Kidney capillary endothelial cell (primary cell): ENCODE data around the gene FAM20C.
"Not testable (repeated sequence)": the region's sequence is repeated elsewhere in the genome, so short reads cannot be mapped to it uniquely, and the experiment has no call there.

Experiments used
- DNase-seq: peaks from one replicate; pipeline ENCODE4 v3.0.0-alpha.2; 2018; ENCODE audit warnings: low spot score

The FAM20C gene

DNA sequence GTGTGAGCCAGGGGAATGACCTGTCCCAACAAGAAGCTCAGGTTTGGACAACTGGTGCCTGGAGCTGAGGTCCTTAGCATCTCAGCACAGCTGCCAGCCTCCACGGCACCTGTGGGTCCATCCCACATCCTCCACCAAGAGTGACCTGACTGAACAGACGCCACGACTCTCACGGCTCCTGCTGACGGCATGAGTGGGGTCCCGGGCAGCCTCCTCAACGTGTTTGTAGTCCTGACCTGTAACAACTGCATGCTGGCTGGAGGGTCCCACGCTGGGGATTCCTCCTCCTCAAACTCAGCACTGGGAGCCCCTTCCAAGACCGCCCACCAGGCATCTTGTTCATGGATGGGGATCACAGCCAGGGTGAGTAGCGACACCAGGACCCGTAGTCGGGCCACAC is 36.2 kb downstream of the FAM20C start:
- no peak for DNase-seq

DNA sequence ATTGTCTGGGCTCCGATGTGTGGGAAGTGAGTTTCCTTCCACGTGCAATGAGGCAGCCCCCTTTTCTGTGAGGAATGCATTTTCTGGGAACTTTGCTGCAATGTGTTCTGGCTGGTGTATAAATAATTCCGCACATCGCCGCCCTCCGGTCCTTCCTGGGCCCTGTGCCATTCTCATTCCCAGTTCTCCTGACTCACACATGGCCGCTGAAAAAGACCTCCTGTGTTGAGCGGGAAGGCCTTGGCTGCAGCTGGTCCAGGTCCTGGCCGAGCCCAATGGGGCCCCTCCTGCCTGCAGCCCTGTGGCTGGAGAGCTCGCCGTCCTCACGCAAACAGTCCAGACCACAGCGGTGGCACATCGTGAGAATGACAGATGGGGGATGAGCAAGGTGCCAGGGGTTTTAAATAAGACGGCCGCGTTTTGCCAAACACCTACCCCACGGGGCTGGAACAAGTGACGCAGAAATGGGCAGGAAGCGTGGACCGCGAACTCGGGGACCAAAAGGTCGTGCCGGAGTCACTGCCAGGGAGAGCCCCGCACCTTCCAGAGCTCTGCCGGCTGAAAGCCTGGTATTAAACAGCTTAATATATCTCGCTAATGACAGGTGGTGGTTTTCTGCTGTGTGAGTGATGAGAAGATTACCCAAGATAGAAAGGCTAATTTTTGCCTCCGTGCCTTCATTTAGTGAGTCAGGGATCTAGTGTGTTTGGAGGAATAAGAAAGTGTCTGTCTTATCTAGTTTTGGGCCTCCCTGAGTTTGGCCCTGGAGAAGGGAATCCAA is 37.0 kb downstream of the FAM20C start:
- no peak for DNase-seq

DNA sequence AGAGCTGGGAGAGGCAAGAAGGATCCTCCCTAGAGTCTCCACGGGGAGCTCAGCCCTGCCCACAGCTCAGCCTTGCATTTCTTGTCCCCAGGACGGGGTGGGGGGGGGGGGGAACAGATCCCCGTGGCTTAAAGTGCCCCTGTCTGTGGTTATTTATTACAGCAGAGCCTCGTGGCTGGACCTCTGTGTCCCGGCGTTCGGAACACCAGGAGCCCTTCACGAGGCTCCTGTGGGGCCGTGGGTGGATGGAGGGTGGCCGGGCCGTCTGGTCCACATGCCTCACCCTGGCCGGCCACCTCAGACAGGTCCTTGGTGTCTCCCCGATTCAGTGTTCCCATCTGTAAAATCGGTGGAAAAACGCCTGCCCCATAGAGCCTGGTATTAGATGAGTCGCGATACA is 37.9 kb downstream of the FAM20C start:
- DNase-seq: no peak

DNA sequence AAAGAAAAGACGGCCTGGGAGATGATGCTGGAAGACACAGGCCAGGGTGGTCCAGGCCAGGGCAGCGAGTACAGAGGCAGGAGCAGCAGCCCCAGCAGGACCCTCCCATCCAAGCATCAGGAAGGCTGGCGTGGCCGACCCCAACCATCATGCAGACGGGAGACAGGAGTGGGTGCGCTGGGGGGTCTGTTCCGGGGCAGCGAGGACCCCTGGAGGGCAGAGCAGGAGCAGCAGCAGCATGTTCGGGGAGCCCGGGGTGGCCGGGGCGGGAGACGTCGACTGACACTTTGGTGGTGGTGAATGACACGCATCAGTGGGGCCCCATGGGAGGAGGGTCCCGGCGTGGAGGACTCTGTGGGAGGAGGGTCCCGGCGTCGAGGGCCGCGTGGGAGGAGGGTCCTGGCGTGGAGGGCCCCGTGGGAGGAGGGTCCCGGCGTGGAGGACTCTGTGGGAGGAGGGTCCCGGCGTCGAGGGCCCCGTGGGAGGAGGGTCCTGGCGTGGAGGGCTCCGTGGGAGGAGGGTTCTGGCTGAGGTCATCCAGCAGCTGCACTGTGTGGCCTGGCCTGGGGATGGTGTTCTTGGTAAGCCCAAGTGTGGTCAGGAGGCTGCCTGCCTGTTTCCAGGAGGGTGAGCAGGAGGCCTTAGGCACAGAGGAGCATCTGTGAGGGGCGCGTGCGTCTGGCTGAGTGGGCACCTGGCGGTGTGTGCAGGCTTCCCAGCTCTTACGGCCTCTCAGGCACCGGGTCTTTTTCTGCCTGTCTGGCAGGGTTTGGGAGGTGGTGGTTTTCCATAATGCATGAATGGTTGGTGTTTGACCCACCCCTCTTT is 38.9 kb downstream of the FAM20C start:
- DNase-seq: no peak

DNA sequence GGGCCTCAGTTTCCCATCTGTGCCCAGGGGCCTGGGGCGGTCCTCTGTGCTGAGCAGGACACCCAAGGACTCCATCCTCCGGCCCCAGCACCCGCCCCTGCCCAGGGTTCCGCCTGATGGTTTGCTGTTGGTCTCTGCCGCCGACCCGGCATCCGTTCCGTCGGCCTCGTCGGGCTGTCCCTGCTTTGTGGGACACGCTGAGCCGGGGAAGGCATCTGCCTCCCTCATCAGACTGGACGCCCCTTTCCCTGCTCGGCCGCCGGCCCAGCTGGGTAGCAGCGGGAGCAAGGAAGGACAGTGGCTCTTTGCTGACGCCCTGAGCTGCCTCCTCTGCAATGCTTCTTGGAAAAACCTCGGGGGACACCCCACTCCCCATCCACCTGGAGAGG is 39.5 kb downstream of the FAM20C start:
- no peak for DNase-seq

DNA sequence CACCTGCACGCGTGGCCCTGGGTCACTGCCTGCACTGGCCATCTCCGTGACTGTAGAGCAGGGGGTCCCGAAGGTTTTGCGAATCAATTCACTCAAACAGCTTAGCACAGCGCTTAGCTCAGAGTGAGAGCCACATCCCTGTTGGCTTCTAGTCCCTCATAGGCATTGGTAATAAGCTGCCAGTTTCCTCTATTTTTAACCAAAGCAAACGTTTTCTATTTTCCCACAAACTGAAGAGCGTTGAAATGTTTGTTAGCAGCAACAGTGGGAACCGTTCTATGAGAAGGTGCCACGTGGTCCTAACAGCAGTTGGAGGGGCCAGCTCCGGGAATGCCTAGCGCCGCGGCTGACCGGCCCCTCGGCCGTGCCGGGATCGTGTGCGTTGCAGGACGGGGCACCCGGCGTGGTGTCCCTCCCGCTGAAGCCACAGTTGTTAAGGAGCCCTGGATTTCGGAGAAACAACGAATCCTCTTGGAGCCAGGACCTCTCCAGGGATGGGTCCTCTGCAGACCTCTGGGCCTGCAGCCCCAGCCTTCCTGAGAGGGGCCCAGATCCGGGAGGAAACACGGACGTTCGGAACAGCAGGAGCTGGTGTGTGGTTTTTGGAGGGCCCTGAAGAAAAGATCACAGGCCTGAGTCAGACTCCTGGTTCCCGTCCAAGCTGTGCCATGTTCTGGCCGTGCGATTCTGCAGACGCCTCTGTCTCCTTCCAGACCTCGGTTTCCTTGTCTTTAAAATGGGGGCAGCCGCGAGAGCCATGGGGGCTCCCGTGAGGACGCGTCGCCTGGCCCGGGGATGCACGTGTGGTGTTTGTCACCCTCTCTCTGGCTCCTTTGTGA is 40.3 kb downstream of the FAM20C start:
- DNase-seq: no peak

DNA sequence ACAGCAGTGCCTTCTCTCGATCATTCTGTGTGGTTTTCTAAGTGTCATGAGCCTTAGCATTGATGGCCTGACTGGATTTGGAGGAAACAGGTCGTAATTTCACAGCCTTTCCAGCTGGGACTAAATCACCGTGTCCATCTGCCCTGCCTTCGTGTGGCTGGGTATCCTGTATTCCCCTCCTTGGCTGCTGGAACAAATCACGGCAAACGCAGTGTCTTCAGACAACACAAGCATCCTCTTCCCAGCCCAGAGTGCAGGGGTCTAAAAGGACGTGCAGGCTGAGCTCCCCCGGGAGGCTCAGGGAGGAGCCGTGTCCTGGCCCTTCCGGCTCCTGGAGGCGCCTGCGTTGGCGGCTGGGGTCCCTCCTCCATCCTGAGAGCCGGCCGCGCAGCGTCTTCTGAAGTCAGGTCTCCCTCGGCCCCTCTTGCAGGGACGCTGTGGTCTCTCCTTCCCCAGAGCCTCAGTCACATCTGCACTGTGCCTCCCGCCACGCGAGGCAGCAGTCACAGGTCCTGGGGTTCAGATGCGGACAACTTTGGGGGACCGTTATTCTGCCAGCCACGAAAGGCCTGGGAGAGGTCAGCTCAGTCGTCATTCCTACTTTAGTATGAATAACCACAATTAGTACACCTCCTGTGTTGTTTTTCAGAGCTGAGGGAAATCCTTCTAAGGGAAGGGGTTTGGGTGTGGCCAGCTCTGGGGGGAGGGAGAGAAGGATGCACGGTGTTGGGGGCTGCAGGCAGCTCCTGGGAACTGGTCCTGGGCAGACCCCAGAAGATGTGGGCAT is 41.1 kb downstream of the FAM20C start:
- DNase-seq: no peak

DNA sequence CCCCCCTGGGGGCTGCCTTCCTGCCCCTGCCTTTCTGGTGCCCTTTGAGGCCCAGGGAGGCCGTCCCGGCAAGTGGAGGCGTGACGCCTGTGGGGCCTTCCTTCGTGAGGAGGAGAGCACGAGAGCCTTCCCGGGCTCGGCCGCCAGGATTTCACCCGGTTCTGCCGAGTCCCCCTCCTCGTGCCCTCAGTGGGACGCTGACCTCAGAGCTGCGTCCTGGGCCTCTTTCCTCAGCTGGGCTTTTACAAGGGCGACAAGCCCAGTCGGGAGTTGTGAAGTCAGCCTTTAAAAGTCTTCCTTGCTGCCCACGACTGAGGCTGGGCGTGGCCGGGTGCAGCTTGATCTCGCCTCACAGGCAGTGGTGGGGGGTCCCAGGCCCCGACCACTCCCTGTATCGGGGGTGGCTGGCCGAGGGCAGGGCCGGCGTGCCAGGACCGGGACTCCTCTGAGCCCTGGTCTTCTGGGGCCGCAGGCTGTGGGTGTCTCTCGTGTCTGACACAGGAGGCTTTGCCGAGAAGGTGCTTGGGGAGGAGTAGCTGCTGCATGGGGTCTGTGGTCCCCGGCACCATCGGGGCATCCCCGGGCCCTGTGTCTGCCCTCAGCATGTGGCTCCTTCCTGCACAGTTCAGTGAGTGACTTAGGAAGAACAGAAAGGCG is 41.8 kb downstream of the FAM20C start:
- DNase-seq: no peak

DNA sequence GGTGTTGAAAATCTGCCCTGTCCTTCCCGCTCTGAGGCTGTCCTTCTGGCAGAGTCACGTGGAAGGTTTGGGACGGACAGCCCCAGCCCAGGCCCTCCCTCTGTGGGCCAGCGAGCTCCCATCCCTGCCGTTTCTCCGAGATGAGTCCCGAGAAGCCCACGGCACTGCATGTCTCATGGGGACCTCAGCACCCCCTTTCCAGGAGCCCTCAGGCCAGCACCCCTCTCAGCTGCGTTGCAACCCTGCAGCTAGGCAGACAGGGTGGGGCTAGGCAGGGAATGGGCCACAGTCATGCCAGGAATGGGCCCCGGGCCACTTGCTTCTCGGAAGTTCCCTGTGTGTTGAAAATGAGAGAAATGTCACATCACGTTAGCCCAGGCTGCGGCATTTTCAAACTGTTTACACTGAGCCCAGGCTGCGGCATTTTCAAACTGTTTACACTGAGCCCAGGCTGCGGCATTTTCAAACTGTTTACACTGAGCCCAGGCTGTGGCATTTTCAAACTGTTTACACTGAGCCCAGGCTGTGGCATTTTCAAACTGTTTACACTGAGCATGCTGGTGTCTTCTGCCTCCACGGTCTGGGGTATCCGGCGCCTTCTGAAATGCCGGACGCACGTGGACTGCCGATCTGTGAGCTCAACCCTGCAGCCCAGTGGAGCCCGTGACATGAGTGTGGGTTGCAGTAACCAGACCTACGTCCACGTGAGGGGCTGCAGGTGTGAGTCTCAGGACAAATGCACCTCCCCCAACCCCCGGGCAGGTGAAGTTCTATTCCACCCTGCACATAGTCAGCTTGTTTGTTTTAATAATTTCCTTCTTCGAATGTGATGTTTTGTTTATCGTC is 42.6 kb downstream of the FAM20C start:
- no peak for DNase-seq

DNA sequence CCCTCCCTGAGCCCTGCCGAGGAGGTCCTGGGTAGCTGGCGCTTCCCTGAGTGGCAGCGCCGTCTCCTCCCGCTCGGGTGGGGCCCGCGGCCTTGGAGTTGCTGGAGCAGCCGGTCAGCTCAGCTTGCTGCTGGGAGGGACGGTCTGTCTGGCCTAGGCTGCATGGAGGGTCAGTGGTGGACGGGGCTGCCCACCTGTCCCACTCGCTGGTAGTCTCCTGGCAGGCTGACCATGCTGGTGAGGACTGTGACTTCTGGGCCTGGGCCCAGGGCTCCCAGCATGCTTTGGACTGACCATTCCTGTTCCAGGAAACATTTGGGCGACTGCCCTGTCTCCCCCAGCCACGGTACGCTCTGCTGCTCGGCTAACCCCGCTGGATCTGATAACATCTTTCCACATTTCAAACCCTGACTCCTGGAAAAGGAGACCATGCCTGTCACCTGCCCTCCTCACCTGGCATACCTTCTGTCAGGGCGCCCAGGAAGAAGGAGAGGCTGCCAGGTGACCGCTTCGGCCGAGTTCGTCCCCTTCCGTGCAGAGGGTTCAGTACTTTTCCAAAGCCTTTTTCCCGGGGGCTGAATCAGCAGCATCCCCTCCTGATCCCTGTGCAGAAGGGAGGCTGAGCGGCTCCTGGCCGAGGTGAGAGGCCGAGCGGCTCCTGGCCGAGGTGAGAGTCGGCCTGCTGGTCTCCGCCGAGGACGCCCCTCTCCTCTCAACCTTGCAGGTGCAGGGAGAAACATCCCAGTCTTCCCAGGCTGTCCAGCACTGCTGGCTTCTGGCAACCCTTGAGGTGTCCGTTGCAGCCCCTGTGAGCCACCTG is 43.4 kb downstream of the FAM20C start:
- DNase-seq: no peak

DNA sequence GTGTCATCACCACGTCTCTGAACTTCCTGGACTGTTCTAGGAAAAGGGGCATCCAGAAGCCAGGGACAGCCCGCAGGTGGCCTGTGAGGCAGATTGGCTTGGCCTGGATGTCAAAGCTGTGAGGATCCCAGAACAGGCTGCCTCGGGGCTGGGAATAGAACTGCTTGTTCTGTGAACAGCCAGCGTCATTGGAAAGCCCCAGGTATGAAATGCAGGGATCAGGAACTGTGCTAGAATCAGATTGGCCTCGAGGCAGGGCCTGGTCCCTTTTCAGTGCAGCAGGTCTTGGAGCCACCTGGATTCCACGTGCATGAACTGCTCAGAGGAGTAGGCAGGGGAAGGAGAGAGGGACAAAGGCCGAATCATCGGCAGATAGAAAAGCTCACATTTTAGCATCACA is 44.6 kb downstream of the FAM20C start:
- DNase-seq: no peak

DNA sequence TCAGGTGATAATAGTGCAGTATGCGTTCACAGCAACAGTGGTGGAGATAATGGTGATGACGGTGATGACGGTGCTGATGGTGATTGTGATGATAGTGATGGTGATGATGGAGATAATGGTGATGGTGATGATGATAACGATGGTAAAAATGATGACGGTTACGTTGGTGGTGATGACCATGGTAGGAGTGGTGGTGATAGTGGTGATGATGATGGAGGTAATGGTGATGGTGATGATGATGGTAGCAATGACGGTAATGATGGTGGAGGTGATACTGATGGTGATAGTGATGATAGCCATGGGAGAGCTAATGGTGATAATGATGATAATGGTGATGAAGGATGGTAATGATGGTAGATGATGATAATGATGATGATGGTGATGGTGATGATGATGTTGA is 45.0 kb downstream of the FAM20C start:
- no peak for DNase-seq

DNA sequence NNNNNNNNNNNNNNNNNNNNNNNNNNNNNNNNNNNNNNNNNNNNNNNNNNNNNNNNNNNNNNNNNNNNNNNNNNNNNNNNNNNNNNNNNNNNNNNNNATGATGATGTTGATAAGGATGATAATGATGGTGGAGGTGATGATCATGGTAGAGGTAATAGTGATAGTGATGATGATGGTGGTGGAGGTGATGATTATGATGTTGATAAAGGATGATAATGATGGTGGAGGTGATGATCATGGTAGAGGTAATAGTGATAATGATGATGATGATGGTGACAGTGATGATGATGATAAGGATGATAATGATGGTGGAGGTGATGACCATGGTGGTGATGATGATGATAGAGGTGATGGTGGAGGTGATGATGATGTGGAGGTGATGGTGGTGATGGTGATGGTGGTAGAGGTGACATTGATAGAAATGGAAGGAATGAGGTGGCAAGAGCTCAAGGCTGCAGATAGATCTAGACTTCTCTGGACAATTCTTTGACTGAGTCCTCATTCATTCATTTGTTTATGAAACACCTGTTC is 47.8 kb downstream of the FAM20C start:
- DNase-seq: no peak

DNA sequence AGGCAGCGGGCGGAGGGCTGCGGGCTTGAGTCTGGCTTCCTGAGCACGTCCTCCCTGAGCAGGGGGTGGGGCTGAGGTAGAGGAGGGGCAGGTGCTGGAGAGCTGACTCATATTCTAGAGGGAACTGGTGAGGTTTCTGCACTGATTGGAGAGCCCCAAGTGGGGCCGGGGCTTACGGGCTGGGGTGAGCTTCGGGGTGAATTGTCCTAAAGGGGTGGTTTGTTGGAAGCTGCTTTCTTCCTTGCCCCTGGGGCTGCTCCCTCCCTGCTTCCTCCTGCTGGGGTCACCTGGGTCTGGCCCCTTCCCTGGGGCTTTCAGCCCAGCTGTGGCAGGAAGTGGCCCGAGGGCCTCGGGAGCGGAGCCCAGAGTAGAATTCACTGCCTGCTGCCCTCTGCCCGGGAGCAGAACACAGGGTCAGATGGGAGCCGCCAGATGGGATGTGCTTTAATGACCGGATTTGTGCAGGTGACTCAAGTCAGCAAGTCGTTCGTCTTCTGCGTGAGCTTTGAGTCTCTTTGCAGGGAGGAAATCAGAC is 48.6 kb downstream of the FAM20C start:
- peak; percentile 11 for DNase-seq

DNA sequence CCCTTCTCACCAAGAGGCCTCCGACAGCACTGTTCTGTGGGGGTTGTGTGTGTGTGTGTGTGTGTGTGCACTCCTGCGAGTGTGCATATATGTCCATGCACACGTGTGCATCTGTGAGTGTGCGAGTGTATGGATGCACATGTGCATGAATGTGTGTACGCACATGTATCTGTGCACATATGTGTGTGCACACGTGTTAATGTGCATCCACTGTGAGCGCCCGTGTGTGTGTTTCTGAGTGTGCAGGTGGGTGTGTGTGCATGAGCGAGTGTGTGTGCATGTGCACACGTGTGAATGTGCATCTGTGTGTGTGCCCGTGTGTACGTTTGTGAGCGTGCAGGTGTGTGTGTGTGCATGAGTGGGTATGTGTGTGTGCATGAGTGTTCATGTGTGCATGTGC is 49.1 kb downstream of the FAM20C start:
- no peak for DNase-seq

DNA sequence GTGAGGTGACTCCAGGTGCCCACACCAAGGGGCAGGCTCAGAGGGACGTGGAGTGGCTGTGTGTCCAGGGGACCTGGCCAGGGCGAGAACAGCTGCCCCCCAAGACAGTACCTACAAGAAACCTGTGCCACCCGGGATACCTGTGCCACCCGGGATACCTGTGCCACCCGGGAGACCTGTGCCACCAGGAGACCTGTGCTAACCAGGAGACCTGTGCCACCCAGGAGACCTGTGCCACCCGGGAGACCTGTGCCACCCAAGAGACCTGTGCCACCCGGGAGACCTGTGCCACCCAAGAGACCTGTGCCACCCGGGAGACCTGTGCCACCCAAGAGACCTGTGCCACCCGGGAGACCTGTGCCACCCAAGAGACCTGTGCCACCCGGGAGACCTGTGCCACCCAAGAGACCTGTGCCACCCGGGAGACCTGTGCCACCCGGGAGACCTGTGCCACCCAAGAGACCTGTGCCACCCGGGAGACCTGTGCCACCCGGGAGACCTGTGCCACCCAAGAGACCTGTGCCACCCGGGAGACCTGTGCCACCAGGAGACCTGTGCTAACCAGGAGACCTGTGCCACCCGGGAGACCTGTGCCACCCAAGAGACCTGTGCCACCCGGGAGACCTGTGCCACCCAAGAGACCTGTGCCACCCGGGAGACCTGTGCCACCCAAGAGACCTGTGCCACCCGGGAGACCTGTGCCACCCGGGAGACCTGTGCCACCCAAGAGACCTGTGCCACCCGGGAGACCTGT is 50.6 kb downstream of the FAM20C start:
- not testable (repeated sequence) for DNase-seq

DNA sequence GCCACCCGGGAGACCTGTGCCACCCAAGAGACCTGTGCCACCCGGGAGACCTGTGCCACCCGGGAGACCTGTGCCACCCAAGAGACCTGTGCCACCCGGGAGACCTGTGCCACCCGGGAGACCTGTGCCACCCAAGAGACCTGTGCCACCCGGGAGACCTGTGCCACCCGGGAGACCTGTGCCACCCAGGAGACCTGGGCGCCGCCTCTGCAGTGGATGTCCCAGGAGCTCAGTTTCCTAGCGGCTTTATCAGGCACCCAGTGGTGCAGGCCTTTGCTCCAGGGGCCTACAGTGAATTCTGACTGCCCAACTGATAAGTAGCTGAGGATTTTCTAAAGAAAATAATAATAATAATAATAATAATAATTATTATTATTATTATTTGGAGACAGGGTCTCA is 51.2 kb downstream of the FAM20C start:
- DNase-seq: not testable (repeated sequence)

DNA sequence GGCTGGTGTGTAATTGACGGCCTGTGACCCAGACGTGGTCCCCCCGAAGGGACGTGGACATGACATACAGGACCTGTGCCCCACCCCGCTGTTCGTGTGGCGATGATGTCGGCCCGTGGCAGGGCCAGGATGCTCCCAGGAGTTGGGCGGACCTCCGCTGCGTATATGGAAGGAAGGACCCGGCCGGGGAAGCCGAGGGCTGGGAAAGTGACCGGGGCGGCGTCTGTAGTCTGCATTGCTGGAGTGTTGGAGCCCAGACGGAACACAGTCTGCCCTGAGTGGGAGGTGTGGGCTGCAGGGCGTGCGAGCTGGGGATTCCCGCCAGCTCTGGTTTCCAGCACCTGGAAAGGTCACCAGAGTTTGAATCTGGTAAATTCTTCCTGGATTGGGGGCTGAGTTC is 52.6 kb downstream of the FAM20C start:
- no peak for DNase-seq
